H9 (cell line): ENCODE data around the gene SLC9A5. TPM values are rescaled to one million over a fixed set of nuclear protein-coding genes. Genes with fewer than 3 reads are reported as not detected.
A peak's percentile ranks its signal among the peaks of the same experiment; 100 is the strongest.

Experiments used
- DNase-seq: peaks from one replicate; pipeline ENCODE4 v3.0.0-alpha.2; 2017
- H2AFZ ChIP-seq: one replicate; pipeline ENCODE4 v1.6.1; 2013; ENCODE audit warnings: mild to moderate bottlenecking, low read length, control low read depth, moderate library complexity
- H2AK5ac ChIP-seq: 2 replicates; pipeline ENCODE4 v1.6.1; 2013; ENCODE audit warnings: low read length, control low read depth, mixed read lengths; ENCODE audit not compliant: insufficient read length
- H2BK120ac ChIP-seq: one replicate; pipeline ENCODE4 v1.6.1; 2013; ENCODE audit warnings: low read depth, mild to moderate bottlenecking, low read length, control low read depth, inconsistent platforms; ENCODE audit not compliant: poor library complexity, severe bottlenecking
- H2BK12ac ChIP-seq: 2 replicates; pipeline ENCODE4 v1.6.1; 2013; ENCODE audit warnings: low read length, control low read depth, mixed read lengths, low read depth; ENCODE audit not compliant: insufficient read length
- H2BK15ac ChIP-seq: 2 replicates; pipeline ENCODE4 v1.6.1; 2013; ENCODE audit warnings: low read depth, low read length, control low read depth
- H2BK20ac ChIP-seq: one replicate; pipeline ENCODE4 v1.6.1; 2013; ENCODE audit warnings: low read depth, mild to moderate bottlenecking, low read length, control low read depth, inconsistent platforms; ENCODE audit not compliant: poor library complexity, severe bottlenecking
- H2BK5ac ChIP-seq: 2 replicates; pipeline ENCODE4 v1.6.1; 2013; ENCODE audit warnings: low read length, control low read depth, mixed read lengths; ENCODE audit not compliant: insufficient read length
- H3K14ac ChIP-seq: 2 replicates; pipeline ENCODE4 v1.6.1; 2013; ENCODE audit warnings: low read length, control low read depth; ENCODE audit not compliant: insufficient read depth
- H3K18ac ChIP-seq: 2 replicates; pipeline ENCODE4 v1.6.1; 2013; ENCODE audit warnings: low read depth, mild to moderate bottlenecking, mixed read lengths, low read length, control low read depth; ENCODE audit not compliant: insufficient read length
- H3K23ac ChIP-seq: 2 replicates; pipeline ENCODE4 v1.6.1; 2013; ENCODE audit warnings: low read length, control low read depth, mixed read lengths, low read depth; ENCODE audit not compliant: insufficient read length
- H3K23me2 ChIP-seq: 2 replicates; pipeline ENCODE4 v1.6.1; 2013; ENCODE audit warnings: low read depth, mild to moderate bottlenecking, mixed read lengths, low read length, control low read depth; ENCODE audit not compliant: insufficient read length, poor library complexity, severe bottlenecking
- H3K27ac ChIP-seq: 2 replicates; pipeline ENCODE4 v1.5.1; 2013; ENCODE audit warnings: low read length, control low read depth, mixed read lengths, low read depth; ENCODE audit not compliant: insufficient read length
- H3K27me3 ChIP-seq: 2 replicates; pipeline ENCODE4 v1.6.1; 2013; ENCODE audit warnings: low read length, control low read depth, inconsistent platforms; ENCODE audit not compliant: insufficient read depth
- H3K4ac ChIP-seq: 2 replicates; pipeline ENCODE4 v1.6.1; 2013; ENCODE audit warnings: low read depth, mild to moderate bottlenecking, control low read depth, inconsistent platforms, low read length, moderate library complexity
- H3K4me1 ChIP-seq: 2 replicates; pipeline ENCODE4 v1.6.1; 2013; ENCODE audit warnings: low read length, control low read depth, inconsistent platforms; ENCODE audit not compliant: insufficient read depth
- H3K4me2 ChIP-seq: 2 replicates; pipeline ENCODE4 v1.6.1; 2013; ENCODE audit warnings: low read length, control low read depth, mixed read lengths; ENCODE audit not compliant: insufficient read length, insufficient read depth
- H3K56ac ChIP-seq: 2 replicates; pipeline ENCODE4 v1.6.1; 2013; ENCODE audit warnings: low read depth, mild to moderate bottlenecking, mixed read lengths, low read length, control low read depth; ENCODE audit not compliant: insufficient read length
- H3K79me1 ChIP-seq: 2 replicates; pipeline ENCODE4 v1.6.1; 2013; ENCODE audit warnings: low read depth, mild to moderate bottlenecking, moderate library complexity, low read length, control low read depth, inconsistent platforms; ENCODE audit not compliant: insufficient read depth, poor library complexity, severe bottlenecking
- H3K79me2 ChIP-seq: 2 replicates; pipeline ENCODE4 v1.6.1; 2013; ENCODE audit warnings: low read length, control low read depth, inconsistent platforms; ENCODE audit not compliant: insufficient read depth
- H3K9ac ChIP-seq: 2 replicates; pipeline ENCODE4 v1.6.1; 2013; ENCODE audit warnings: low read length, control low read depth, mixed read lengths; ENCODE audit not compliant: insufficient read length; ENCODE audit errors: extremely low read depth
- H3K9me3 ChIP-seq: one replicate; pipeline ENCODE4 v1.6.1; 2013; ENCODE audit warnings: low read depth, low read length, inconsistent platforms; ENCODE audit not compliant: control insufficient read depth
- H3T11ph ChIP-seq: one replicate; pipeline ENCODE4 v1.6.1; 2013; ENCODE audit warnings: mild to moderate bottlenecking, low read length, control low read depth, inconsistent platforms
- H4K20me1 ChIP-seq: one replicate; pipeline ENCODE4 v1.6.1; 2013; ENCODE audit not compliant: control insufficient read depth, insufficient read length, insufficient read depth
- H4K5ac ChIP-seq: 2 replicates; pipeline ENCODE4 v1.6.1; 2013; ENCODE audit warnings: low read depth, mild to moderate bottlenecking, mixed read lengths, low read length, control low read depth; ENCODE audit not compliant: insufficient read length
- H4K8ac ChIP-seq: replicated peaks from 2 replicates; pipeline ENCODE4 v1.6.1; 2013; ENCODE audit warnings: low read length, control low read depth, mixed read lengths, low read depth; ENCODE audit not compliant: insufficient read length
- H4K91ac ChIP-seq: 2 replicates; pipeline ENCODE4 v1.6.1; 2013; ENCODE audit warnings: low read depth, mild to moderate bottlenecking, moderate library complexity, mixed read lengths, low read length, control low read depth; ENCODE audit not compliant: insufficient read length
- H3K27ac Mint-ChIP-seq, 3 experiments: 2 replicates in 2 of 3; 3 replicates in 1 of 3; pipeline ENCODE4 v1.8.0; 2020 to 2021; ENCODE audit warnings: mixed read lengths in 3 of 3, mild to moderate bottlenecking in 1 of 3, moderate library complexity in 1 of 3
- H3K27me3 Mint-ChIP-seq: 2 replicates; pipeline ENCODE4 v1.8.0; 2021; ENCODE audit warnings: low read depth, mild to moderate bottlenecking, moderate library complexity, mixed read lengths
- H3K36me3 Mint-ChIP-seq, 3 experiments: 2 replicates in 2 of 3; 3 replicates in 1 of 3; pipeline ENCODE4 v1.8.0; 2020 to 2021; ENCODE audit warnings: low read depth in 3 of 3, mixed read lengths in 3 of 3; ENCODE audit not compliant: insufficient read depth in 1 of 3
- H3K4me1 Mint-ChIP-seq, 2 experiments: 2 replicates each; pipeline ENCODE4 v1.8.0; 2020; ENCODE audit warnings: mixed read lengths in 2 of 2
- H3K4me3 Mint-ChIP-seq, 2 experiments: 2 replicates in 1 of 2; 3 replicates in 1 of 2; pipeline ENCODE4 v1.8.0; 2020 to 2021; ENCODE audit warnings: mild to moderate bottlenecking in 2 of 2, mixed read lengths in 2 of 2, moderate library complexity in 1 of 2
- H3K9me3 Mint-ChIP-seq, 2 experiments: 2 replicates in 1 of 2; 3 replicates in 1 of 2; pipeline ENCODE4 v1.8.0; 2020; ENCODE audit warnings: mild to moderate bottlenecking in 2 of 2, mixed read lengths in 2 of 2, moderate library complexity in 1 of 2
- CTCF ChIP-seq: fragments of 200-600 bp; sonication (generic); conservative IDR thresholded peaks from 3 replicates; pipeline ENCODE4 v1.8.0; 2021; ENCODE audit warnings: antibody characterized with exemption, mild to moderate bottlenecking
- WGBS: extraction: QIAGEN DNeasy Blood & Tissue Kit; methylation state at CpG from one replicate; pipeline ENCODE4 v1.1.7; 2013; ENCODE audit warnings: missing lambda C conversion rate, low lambda C conversion rate, mixed read lengths; ENCODE audit not compliant: insufficient read length; ENCODE audit errors: extremely low coverage; 5-methylcytosine and 5-hydroxymethylcytosine counted together
- total RNA-seq: library from RNA; stranded (reverse); gene quantifications from 2 replicates; pipeline ENCODE4 v1.2.1, GENCODE V29; 2021

SLC9A5 gene
- total RNA-seq, 1 experiment from 2014 or later: 9.1 TPM

GRCh38 chr16:67235816-67236562 lies 12.8 kb upstream of the SLC9A5 start:
- H3K23ac ChIP-seq: no peak overlapping the region
- H3K14ac ChIP-seq: no peak overlapping the region
- Mint-ChIP-seq H3K36me3 (peaks cover 24 to 75% (median 48%) of the 10 kb centered on the region in 3 experiments), H3K4me1 (peaks cover 4 to 10% of the 10 kb centered on the region in 2 experiments; a peak in 3 of 4 replicates), H3K27me3 (no peaks in the 10 kb centered on the region), H3K27ac (peak overlapping the region; percentile 34 to 48 (median 44); a peak in 3 of 7 replicates), H3K4me3 (peak overlapping the region in 1 of 2 experiments; percentile 51; a peak in 1 of 5 replicates), H3K9me3 (no peaks in the 10 kb centered on the region)
- no peak overlapping the region for H2BK20ac ChIP-seq
- H2AK5ac ChIP-seq: no peak overlapping the region
- H3K27me3 ChIP-seq: no peaks in the 10 kb centered on the region
- no peak overlapping the region for H3K18ac ChIP-seq
- H3K4me2 ChIP-seq: no peak overlapping the region
- H3K23me2 ChIP-seq: no peaks in the 10 kb centered on the region
- no peak overlapping the region for H4K8ac ChIP-seq
- H3K4ac ChIP-seq: no peak overlapping the region
- no peak overlapping the region for H3T11ph ChIP-seq
- H3K79me2 ChIP-seq: no peaks in the 10 kb centered on the region
- no peak overlapping the region for H2BK5ac ChIP-seq
- no peaks in the 10 kb centered on the region for H3K9me3 ChIP-seq
- no peak overlapping the region for H3K56ac ChIP-seq
- peaks cover 4% of the 10 kb centered on the region for H3K79me1 ChIP-seq
- DNase-seq: peak; percentile 19
- H2BK15ac ChIP-seq: no peak overlapping the region
- H2AFZ ChIP-seq: no peak overlapping the region
- H4K91ac ChIP-seq: no peak overlapping the region
- H3K9ac ChIP-seq: no peak overlapping the region
- no peaks in the 10 kb centered on the region for H4K20me1 ChIP-seq
- peaks cover 3% of the 10 kb centered on the region; the same call in 1 of the 2 replicates for H3K4me1 ChIP-seq
- no peak overlapping the region for H2BK12ac ChIP-seq
- no peak for TF ChIP-seq CTCF
- WGBS: no CpG with 5 or more reads among the region's 17 CpGs
- no peak overlapping the region for H4K5ac ChIP-seq
- H2BK120ac ChIP-seq: no peak overlapping the region
- H3K27ac ChIP-seq: no peak overlapping the region
